LNCaP clone FGC (cell line): ENCODE measurements around the gene ADARB2.

ENCODE experiments used
- DNase-seq: peaks from one replicate; pipeline ENCODE4 v3.0.0-alpha.2; 2011; ENCODE audit warnings: low read depth
- H3K4me3 ChIP-seq: 2 replicates; pipeline ENCODE4 v1.5.1; 2011; ENCODE audit warnings: mild to moderate bottlenecking, low read depth, low read length, control low read depth
- TF ChIP-seq, protein P1 (sequence below): IDR thresholded peaks from 2 replicates; pipeline ENCODE4 v1.5.1; 2012; ENCODE audit warnings: mild to moderate bottlenecking; ENCODE audit not compliant: control insufficient read depth, insufficient read depth; ENCODE audit errors: extremely low read depth

ADARB2 gene

DNA sequence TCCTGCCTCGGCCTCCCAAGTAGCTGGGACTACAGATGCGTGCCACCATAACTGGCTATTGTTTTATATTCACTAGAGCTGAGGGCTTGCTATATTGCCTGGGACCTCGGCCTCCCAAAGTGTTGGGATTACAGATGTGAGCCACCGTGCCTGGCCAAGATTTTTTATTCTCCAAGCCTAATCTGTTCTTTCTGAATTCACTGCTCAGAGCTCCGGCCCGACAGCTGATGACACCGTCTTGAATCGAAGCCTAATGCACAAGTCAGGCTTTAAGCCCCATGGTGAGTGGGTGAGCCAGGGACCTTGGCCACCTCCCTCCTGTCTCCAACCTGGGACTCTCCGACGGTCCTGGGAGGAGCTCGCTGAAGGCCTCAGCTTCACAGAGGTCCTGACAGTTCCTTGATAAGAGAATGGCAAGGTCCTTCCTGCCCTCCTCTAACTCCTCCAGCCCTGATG lies 342.3 kb downstream of the ADARB2 start:
- DNase-seq = no peak
- H3K4me3 ChIP-seq = no peak overlapping the region
- TF ChIP-seq, protein P1, sequence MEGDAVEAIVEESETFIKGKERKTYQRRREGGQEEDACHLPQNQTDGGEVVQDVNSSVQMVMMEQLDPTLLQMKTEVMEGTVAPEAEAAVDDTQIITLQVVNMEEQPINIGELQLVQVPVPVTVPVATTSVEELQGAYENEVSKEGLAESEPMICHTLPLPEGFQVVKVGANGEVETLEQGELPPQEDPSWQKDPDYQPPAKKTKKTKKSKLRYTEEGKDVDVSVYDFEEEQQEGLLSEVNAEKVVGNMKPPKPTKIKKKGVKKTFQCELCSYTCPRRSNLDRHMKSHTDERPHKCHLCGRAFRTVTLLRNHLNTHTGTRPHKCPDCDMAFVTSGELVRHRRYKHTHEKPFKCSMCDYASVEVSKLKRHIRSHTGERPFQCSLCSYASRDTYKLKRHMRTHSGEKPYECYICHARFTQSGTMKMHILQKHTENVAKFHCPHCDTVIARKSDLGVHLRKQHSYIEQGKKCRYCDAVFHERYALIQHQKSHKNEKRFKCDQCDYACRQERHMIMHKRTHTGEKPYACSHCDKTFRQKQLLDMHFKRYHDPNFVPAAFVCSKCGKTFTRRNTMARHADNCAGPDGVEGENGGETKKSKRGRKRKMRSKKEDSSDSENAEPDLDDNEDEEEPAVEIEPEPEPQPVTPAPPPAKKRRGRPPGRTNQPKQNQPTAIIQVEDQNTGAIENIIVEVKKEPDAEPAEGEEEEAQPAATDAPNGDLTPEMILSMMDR = no peak

DNA sequence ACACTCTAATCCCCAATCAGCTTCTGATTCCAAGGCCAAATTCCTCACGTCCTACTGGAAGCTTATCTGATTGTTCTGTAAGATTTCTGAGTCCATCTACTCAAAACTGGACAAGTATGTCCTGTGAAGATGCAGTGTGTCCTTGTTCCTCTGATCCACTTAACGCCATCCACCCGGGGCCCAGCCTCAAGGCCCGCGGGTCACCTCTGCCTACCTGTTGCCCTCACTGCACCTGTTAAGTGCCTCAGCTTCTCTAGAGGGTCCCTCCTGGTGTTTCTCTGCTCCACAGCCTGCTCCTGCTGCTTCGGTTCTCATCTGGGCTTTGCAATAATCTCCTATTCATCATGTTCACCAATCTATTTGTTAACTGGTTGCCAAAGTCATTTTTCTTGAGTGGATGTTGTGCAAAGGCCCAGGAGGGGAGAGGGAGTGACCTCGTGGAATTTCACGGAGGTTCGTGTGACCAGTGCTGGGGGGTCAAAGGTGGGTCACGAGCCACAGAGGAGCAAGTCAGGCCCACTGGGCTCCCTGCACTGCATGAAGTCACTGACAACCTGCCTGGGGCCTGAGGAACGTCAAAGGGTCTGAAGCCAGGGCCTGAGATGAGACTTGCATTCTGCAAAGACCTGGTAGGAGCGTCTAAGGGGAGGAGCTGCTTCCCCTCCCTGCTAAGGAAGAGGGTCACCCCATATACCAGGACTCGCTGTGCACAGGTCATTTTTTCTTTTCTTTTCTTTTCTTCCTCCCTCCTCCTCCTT lies 343.0 kb downstream of the ADARB2 start:
- H3K4me3 ChIP-seq = no peak overlapping the region
- DNase-seq = no peak
- TF ChIP-seq, protein P1 = no peak

DNA sequence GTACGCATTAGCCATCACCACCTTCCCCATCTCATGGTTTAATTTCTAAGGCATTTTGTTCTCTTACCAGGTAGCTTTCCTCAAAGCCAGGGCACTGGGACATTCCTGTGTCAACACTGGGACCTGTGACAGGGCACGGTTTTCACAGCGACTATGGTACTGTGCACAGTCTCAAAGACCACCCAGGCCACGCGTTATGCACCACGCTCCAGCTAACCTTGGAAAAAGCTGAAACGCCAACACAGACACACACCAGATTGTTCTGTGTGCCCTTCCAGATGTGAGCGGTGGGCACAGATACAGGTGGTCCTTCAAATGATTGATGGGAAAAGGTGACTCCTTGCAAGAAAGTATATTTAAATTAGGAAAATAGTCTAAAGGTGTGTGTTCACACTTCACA lies 343.8 kb downstream of the ADARB2 start:
- no peak overlapping the region for H3K4me3 ChIP-seq
- DNase-seq = no peak
- TF ChIP-seq, protein P1 = no peak

DNA sequence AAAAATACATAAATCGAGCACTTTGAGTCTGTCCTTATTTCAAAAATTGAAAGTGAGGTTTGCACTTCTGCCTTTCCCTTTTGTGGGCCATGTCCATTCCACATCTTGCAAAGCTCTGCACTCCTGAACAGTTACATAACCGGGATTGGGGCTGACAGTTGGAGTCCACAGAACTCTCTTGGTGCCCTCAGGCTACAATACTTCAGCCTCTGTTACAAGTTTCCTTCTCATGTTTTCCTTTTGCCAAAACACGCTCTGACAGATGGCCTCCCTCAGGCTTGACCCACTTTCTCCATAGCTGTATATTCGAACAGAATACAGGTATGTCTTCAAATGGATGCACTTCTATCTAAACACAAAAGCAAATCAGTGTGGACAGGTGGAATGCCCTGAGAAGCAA lies 345.2 kb downstream of the ADARB2 start:
- TF ChIP-seq, protein P1 = no peak
- DNase-seq = no peak
- no peak overlapping the region for H3K4me3 ChIP-seq

DNA sequence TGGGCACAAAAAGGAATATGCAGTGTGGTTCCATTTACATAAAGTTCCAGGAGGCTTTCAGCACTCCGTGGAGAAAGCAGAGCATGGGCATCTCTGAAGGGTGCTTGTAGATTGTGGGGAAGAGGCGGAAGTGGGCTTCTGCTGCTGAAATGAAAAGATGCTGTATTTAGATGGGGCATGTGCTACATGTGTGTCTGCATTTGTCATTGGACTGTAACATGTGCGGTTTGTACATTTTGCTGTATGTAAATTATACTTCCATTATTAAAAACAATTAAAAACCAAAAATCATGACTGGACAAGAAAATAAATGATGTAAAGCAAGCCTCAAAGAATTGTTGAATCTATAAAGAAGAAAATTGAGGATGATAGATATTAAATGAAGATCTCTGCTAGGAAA lies 347.1 kb downstream of the ADARB2 start:
- no peak for DNase-seq
- H3K4me3 ChIP-seq = no peak overlapping the region

DNA sequence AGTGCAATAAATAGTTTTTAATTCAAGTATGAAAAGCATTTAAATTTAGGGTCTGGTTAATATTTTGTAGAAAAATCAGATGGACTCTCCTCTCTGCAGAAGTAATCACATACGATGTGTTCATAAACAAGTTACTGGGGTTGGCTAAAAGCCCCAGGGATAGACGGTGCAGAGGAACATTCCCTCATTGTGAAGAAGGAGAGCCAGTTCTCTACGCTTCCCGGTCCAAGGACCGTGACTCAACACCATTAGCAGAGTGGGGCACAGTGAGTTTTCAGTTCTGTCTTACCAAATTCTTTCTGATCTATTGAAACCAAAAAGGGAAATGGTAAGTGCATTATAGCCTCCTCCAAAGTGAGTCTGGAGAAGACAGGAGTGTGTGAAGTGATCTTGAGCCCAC lies 353.3 kb downstream of the ADARB2 start:
- H3K4me3 ChIP-seq = no peak overlapping the region
- DNase-seq = no peak
- TF ChIP-seq, protein P1 = no peak

More for the DNA sequence above, 347.1 kb downstream of the ADARB2 start:
- TF ChIP-seq, protein P1 = no peak

DNA sequence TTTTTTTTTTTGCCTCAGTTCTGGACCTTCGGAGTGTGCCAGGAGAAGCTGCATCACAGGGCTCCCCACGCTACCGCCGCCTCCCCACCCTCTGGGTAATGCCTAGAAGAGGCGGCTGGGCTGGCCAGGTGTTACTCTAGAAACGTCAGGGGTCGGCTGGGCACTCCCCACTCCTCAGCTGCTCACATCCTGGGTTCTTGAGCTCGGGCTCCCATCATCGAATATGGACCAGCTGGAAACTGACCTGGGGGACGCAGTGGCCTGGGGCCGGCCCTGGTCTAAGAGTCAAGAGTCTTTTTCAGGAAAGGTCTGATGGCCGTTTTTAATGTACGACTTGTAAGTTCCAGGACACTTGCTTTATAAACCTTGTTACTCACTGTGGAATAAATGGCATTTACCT lies 354.6 kb downstream of the ADARB2 start:
- no peak overlapping the region for H3K4me3 ChIP-seq
- TF ChIP-seq, protein P1 = no peak
- no peak for DNase-seq
